G401 (cell line): ENCODE measurements around the gene VPS29. TPM values are rescaled to one million over a fixed set of nuclear protein-coding genes. Genes with fewer than 3 reads are reported as not detected.
"Not testable (repeated sequence)": the region's sequence is repeated elsewhere in the genome, so short reads cannot be mapped to it uniquely, and the experiment has no call there.

ENCODE experiments used
- DNase-seq: peaks from one replicate; pipeline ENCODE4 v3.0.0-alpha.2; 2015; ENCODE audit warnings: low spot score
- in situ Hi-C: cut with HindIII; loops from 2 replicates; pipeline ENCODE4 v1.10.0; 2016; ENCODE audit warnings: low sequenced_read_pairs, mixed read lengths
- total RNA-seq: library from RNA; depleted of rRNA; stranded (reverse); fragments of >200 nt; shearing (Covaris generic); gene quantifications from 2 replicates; pipeline ENCODE4 v1.2.3, GENCODE V29; 2014; rRNA removed

VPS29 gene
- total RNA-seq, 1 experiment from 2014 or later = 35.3 TPM

GRCh38 chr12:110465024-110465423 is 36.9 kb downstream of the VPS29 start:
- DNase-seq = no peak
- in situ Hi-C loops = loop anchor here (5.0 kb wide), 1 partner anchor 37 kb away; the partner anchor contains the start of genes RAD9B and VPS29

GRCh38 chr12:110461189-110461588 is 40.7 kb downstream of the VPS29 start:
- DNase-seq, in situ Hi-C loops: not testable (repeated sequence)

- in situ Hi-C loops = no loop called here
- DNase-seq = no peak
Measured at GRCh38 chr12:110458756-110459155, 43.2 kb downstream of the VPS29 start.

GRCh38 chr12:110453569-110454296 is 48.2 kb downstream of the VPS29 start:
- in situ Hi-C loops = no loop called here
- DNase-seq = no peak

- in situ Hi-C loops = no loop called here
Measured at GRCh38 chr12:110451263-110451662, 50.6 kb downstream of the VPS29 start.

GRCh38 chr12:110449799-110450497 is 52.0 kb downstream of the VPS29 start, which contains the start of gene ARPC3:
Gene ARPC3 (minus strand): TSS chr12:110450337. CDS start chr12:110450260, 77 bp downstream.
- in situ Hi-C loops = no loop called here
- peak; percentile 96 for DNase-seq

More at GRCh38 chr12:110451263-110451662, 50.6 kb downstream of the VPS29 start:
- DNase-seq = no peak

- in situ Hi-C loops = no loop called here
- no peak for DNase-seq
Measured at GRCh38 chr12:110444455-110444854, 57.5 kb downstream of the VPS29 start.

Other genes starting within 250 kb of the VPS29 start
- gene ATP2A2, start 220.9 kb downstream of the VPS29 start, total RNA-seq = 15.1 and 20.3 TPM in 2 replicates
- gene ANAPC7, start 98.4 kb downstream of the VPS29 start, total RNA-seq = 50.5 and 61.0 TPM in 2 replicates
- gene ARPC3, start 51.8 kb downstream of the VPS29 start, total RNA-seq = 601 and 663 TPM in 2 replicates
- 33.8 and 59.0 TPM in 2 replicates for gene GPN3, start 33.9 kb downstream of the VPS29 start, total RNA-seq
- 68.9 and 76.3 TPM in 2 replicates for gene FAM216A, start 33.3 kb downstream of the VPS29 start, total RNA-seq
- gene RAD9B, start 220 bp upstream of the VPS29 start, total RNA-seq = 0.41 TPM in 1 of 2 replicates, not detected in the other
- 11.7 and 15.3 TPM in 2 replicates for gene PPTC7, start 81.2 kb upstream of the VPS29 start, total RNA-seq
- gene TCTN1, start 112.0 kb upstream of the VPS29 start, total RNA-seq = 24.8 and 28.4 TPM in 2 replicates
- gene HVCN1, start 187.0 kb upstream of the VPS29 start, total RNA-seq = not detected in 2 replicates
- 134 and 200 TPM in 2 replicates for gene PPP1CC, start 240.8 kb upstream of the VPS29 start, total RNA-seq